Measurements from ENCODE around the gene TNIP3.

DNA sequence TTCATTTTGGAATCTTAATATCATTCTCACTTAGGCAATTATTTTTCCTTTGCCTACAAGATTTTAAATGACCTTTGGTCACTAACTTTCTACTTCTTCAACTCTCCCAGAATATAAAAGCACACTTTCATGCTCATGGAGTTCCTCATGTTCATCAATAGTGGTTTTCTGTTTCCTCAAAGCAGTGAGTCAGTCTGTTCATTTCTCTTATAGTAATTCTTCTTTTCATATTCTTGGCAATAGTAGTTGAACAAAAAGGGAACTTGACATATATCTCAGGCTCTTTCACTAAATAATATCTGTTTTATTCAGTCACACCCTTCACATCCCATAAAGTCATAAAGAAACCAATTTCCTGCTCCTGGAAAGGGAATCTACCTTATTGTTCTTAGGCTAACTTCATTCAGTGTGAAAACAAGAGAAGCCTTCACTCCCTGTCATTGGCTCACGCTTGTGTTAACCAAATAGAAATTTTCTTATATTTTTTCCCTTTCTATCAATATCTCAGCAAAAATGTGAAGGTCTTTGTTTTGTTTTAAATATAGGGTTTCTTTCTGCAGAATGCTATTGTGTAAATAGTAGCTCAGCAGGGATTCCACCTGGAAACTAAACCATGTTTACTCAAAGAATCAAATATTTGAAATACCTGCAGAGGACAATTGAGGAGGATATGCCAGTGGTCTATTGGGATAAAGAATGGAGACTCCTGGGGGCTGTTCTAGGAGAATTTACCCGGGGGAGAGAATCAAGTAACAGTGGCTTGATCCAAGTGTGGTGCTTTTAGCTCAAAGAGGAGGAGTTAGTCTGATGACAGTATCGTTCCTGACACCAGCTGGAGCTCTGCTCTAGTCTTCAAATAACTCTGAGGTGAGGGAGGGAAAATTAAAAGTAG, 13.4 kb upstream of the TNIP3 start:
- TF ChIP-seq CTCF (IDR thresholded peaks at IDR 0.05), result no peak
- TF ChIP-seq POLR2A (IDR thresholded peaks at IDR 0.05), result no peak
